GM12875 (cell line): ENCODE data around the gene RIC3.

Experiments used
- H3K4me3 ChIP-seq: one replicate; pipeline ENCODE4 v1.5.1; 2011; ENCODE audit warnings: low read depth, low read length, control low read depth
- TF ChIP-seq, protein P1 (sequence below): IDR thresholded peaks from 2 replicates; pipeline ENCODE4 v1.5.1; 2011; ENCODE audit warnings: low read depth, mild to moderate bottlenecking, control low read depth, inconsistent platforms, low read length, moderate library complexity, borderline replicate concordance; ENCODE audit not compliant: insufficient read depth

RIC3 gene

DNA sequence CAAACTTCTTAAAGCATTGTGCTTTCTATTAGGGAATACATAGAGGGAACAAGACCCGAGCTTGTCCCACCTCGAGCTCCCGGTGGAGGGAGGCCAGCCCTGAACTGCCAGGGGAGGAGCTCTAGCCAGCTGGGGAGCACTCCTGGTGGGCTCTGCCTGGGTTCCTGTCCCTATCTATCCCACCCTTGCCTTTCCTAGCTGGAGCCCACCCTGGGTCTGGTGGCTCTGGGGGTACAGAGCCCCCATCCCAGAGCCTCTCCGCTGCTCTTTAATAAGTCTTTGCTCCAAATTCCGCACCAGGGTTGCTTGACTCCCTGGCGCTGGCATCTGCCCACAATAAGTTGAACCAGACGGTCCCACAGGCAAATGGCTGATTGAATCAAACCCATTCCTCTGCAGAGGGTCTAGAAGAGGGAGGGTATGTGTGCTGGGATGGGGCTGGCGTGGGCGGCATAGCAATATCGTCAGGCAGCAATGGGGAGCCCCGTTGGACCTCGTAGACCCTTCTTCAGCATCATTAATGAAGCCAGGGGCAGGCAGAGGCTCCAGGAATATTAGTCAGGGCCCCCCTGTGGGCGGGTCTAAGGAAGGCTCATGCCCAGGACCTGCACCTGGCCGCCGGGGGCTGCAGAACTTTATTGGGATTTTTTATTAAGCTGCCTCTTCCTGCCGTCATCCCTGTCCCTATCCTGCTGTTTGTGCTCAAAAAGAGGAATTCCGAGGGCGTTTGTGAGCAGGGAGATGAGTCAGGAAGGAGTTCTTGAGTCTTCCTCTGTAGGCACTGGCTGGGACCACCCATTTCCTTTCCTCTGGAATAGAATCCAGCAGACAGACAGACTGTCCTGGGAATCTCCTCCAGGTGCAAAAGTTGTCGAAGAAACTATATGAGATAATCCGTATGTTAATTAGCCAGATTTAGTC, 38.5 kb upstream of the RIC3 start:
- TF ChIP-seq, protein P1, sequence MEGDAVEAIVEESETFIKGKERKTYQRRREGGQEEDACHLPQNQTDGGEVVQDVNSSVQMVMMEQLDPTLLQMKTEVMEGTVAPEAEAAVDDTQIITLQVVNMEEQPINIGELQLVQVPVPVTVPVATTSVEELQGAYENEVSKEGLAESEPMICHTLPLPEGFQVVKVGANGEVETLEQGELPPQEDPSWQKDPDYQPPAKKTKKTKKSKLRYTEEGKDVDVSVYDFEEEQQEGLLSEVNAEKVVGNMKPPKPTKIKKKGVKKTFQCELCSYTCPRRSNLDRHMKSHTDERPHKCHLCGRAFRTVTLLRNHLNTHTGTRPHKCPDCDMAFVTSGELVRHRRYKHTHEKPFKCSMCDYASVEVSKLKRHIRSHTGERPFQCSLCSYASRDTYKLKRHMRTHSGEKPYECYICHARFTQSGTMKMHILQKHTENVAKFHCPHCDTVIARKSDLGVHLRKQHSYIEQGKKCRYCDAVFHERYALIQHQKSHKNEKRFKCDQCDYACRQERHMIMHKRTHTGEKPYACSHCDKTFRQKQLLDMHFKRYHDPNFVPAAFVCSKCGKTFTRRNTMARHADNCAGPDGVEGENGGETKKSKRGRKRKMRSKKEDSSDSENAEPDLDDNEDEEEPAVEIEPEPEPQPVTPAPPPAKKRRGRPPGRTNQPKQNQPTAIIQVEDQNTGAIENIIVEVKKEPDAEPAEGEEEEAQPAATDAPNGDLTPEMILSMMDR, result no peak
- no peak overlapping the region for H3K4me3 ChIP-seq

DNA sequence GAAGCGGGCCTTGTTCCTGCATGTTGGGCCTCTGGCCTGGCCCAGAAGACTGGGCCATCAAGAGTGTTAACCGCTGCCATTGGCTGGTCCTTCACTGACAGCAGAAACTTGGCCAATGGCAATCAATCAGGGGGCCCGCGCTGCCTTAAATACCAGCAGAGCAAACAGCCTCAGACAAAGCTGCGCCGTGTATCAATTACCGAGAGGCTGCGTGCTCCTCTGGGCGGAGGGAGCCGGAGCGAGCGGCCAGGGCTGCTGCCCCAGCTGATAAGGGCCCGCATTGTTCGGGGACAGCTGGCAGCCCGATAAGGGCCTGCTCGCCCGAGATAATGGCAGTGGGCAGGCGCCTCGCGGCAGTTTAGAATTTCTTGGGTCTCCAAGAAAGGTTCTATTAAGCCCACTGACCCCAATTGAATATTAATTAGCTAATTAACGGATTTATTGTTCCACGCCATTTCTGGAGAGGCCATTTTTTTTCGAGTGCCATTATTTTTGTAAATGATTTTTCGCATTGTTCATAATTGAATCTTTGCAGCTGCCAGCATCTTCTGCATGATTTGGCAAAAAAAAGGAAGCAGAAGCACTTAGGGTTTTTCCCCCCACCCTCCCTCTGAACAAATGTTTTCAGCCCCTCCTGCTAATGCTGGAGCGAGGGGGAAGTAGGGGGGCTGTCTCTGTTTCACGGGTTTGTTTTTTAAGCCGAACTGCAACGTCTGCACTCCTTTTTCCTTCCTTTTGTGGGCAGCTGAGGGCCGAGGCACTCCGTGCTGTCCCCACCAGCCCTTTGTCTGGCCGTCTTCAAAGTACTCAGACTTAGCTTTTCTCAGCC, 37.6 kb upstream of the RIC3 start:
- no peak overlapping the region for H3K4me3 ChIP-seq
- TF ChIP-seq, protein P1, result no peak

DNA sequence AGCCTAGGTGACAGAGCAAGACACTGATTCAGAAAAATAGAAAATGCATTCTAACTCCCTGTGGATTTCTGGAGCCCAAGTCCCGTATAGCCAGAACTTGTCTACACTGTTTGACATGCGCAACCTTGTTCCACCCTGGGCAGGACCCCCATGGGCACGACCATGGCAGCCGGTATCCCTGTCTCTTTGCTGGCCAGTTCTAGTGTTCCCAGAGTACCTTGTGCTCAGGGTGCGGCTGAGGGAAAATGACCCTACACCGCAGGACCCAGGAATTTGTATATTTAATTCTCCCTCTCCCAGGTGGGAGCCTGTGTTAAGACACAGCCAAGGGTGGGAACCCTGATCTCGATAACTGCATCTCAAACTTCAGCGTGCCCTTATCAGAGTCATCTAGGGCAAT, 36.7 kb upstream of the RIC3 start:
- TF ChIP-seq, protein P1, result no peak
- no peak overlapping the region for H3K4me3 ChIP-seq

DNA sequence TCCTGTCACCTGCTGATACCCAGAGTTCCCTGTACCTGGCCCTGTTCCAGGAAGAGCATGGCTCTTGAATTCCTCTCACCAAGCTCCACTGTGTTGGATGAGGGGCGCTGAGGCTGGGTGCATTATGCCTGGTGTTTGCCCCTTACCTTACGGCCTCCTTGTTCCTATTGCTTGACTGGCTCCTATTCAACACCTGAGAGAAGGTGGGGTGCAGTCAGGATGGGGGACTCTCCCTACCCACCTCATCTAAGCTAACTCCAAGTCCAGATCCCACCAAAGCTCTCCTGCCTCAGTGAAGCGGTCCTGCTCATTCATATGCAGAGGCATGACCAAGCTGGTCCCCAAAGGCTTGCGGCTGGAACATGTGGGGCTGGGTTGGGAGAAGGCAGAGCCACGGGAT, 35.8 kb upstream of the RIC3 start:
- TF ChIP-seq, protein P1, result no peak
- H3K4me3 ChIP-seq, result no peak overlapping the region

DNA sequence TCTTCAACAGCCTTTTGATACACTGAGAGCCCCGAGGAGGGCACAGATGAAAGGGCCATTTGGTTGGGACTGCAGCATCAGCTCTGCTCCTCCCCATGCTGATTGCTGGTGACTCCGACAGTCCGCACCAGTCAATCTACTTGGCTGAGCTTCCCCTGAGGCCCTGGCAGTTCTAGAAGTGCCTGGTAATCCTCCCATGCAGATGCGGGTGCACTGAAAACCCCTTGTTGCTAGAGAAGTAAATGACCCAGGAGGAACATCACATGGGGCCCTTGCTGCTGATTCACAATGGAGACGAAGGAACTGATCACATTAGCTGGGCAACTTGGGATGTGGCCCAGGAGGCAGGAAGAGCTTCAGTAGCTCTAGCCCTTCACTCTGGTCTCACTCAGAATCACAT, 35.2 kb upstream of the RIC3 start:
- TF ChIP-seq, protein P1, result no peak
- no peak overlapping the region for H3K4me3 ChIP-seq

DNA sequence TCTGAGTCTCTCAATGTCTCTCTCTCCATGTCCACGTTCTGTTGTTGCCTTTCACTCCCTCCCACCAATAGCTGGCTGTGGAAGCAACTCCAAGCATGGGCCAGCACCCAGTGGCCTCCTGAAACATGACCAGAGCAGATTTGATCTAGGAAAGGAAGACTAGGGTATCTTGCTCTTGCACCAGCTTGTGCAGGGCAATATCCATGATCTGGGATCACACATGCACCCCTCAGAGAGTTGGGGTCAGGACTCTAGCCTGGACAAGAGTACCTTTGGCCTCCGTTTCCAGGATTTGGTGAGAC, 34.5 kb upstream of the RIC3 start:
- TF ChIP-seq, protein P1, result no peak

More for the DNA sequence above, 34.5 kb upstream of the RIC3 start:
- no peak overlapping the region for H3K4me3 ChIP-seq
